Measurements from ENCODE around the gene ID3. TPM values are rescaled to one million over a fixed set of nuclear protein-coding genes. Genes with fewer than 3 reads are reported as not detected.

The ID3 gene
- total RNA-seq, 1 donor from 2014 or later: 420 TPM

- Mint-ChIP-seq H3K36me3 (ENCODE audit: insufficient read depth) (no peaks in the 10 kb centered on the region), H3K9me3 (ENCODE audit: low read depth) (no peaks in the 10 kb centered on the region), H3K27ac (no peak overlapping the region), H3K4me1 (ENCODE audit: low read depth) (peaks cover 10% of the 10 kb centered on the region), H3K4me3 (ENCODE audit: low read depth) (peak overlapping the region; percentile 86), H3K27me3 (peaks cover 11% of the 10 kb centered on the region)
- no peak for DNase-seq (ENCODE audit: low spot score, unreplicated experiment)
- TF ChIP-seq CTCF (IDR thresholded peaks at IDR 0.05; ENCODE audit: unreplicated experiment): no peak
These were observed 27.7 kb downstream of the ID3 start for GRCh38 chr1:23531562-23532094.

- Mint-ChIP-seq H3K27me3 (peaks cover 11% of the 10 kb centered on the region), H3K4me3 (ENCODE audit: low read depth) (peak within 1 kb of the TSS; percentile 86)
These were observed 28.3 kb downstream of the ID3 start, which contains the start of gene E2F2 for GRCh38 chr1:23530747-23531561. TSS of gene E2F2 (minus strand) at chr1:23531233. CDS start at chr1:23530793, 440 bp downstream.

GRCh38 chr1:23530087-23530746 is 29.1 kb downstream of the ID3 start:
- no peak overlapping the region for H3K27ac Mint-ChIP-seq
- no peak for TF ChIP-seq CTCF (IDR thresholded peaks at IDR 0.05; ENCODE audit: unreplicated experiment)
- peaks cover 10% of the 10 kb centered on the region for H3K4me1 Mint-ChIP-seq (ENCODE audit: low read depth)
- peaks cover 11% of the 10 kb centered on the region for H3K27me3 Mint-ChIP-seq
- no peaks in the 10 kb centered on the region for H3K9me3 Mint-ChIP-seq (ENCODE audit: low read depth)
- H3K4me3 Mint-ChIP-seq (ENCODE audit: low read depth): peak overlapping the region; percentile 68
- no peaks in the 10 kb centered on the region for H3K36me3 Mint-ChIP-seq (ENCODE audit: insufficient read depth)
- no peak for DNase-seq (ENCODE audit: low spot score, unreplicated experiment)

More at GRCh38 chr1:23530747-23531561, 28.3 kb downstream of the ID3 start, which contains the start of gene E2F2:
- peak within 1 kb of the TSS; percentile 77 for H3K27ac Mint-ChIP-seq
- TF ChIP-seq CTCF (IDR thresholded peaks at IDR 0.05; ENCODE audit: unreplicated experiment): peak; percentile 36
- peak; percentile 56 for DNase-seq (ENCODE audit: low spot score, unreplicated experiment)
- no peaks in the 10 kb centered on the region for H3K36me3 Mint-ChIP-seq (ENCODE audit: insufficient read depth)
- H3K9me3 Mint-ChIP-seq (ENCODE audit: low read depth): no peaks in the 10 kb centered on the region
- peaks cover 10% of the 10 kb centered on the region for H3K4me1 Mint-ChIP-seq (ENCODE audit: low read depth)

GRCh38 chr1:23529146-23530086 is 29.9 kb downstream of the ID3 start:
- H3K4me3 Mint-ChIP-seq (ENCODE audit: low read depth): peak overlapping the region; percentile 68
- H3K4me1 Mint-ChIP-seq (ENCODE audit: low read depth): peaks cover 10% of the 10 kb centered on the region
- no peak overlapping the region for H3K27ac Mint-ChIP-seq
- no peak for TF ChIP-seq CTCF (IDR thresholded peaks at IDR 0.05; ENCODE audit: unreplicated experiment)
- peaks cover 11% of the 10 kb centered on the region for H3K27me3 Mint-ChIP-seq
- H3K9me3 Mint-ChIP-seq (ENCODE audit: low read depth): no peaks in the 10 kb centered on the region
- DNase-seq (ENCODE audit: low spot score, unreplicated experiment): no peak
- H3K36me3 Mint-ChIP-seq (ENCODE audit: insufficient read depth): no peaks in the 10 kb centered on the region
